ENCODE results near the gene TNXB. TPM values are rescaled to one million over a fixed set of nuclear protein-coding genes. Genes with fewer than 3 reads are reported as not detected.

Gene TNXB
- total and polyA plus RNA-seq, 4 donors: 21.3 to 117 (median 78.3) TPM

- DNase-seq (peak; percentile 91 to 93 (median 92)), ATAC-seq (ENCODE audit: insufficient read depth, low FRiP score) (peak; percentile 50)
- Histone ChIP-seq H3K9ac (ENCODE audit: insufficient read depth in 1 of 2, low read length in 2 of 2) (peak overlapping the region in 1 of 2 donors; percentile 66), H3K9me3 (ENCODE audit: control insufficient read depth in 4 of 4, insufficient read depth in 3 of 4, low read length in 3 of 4) (no peaks in the 10 kb centered on the region), H3K4me3 (no peak overlapping the region), H3K27me3 (ENCODE audit: control insufficient read depth in 3 of 3, insufficient read depth in 3 of 3, low read length in 2 of 3) (peaks cover 0 to 12% (median 0%) of the 10 kb centered on the region in 3 donors), H3K36me3 (ENCODE audit: control insufficient read depth in 4 of 4, insufficient read depth in 4 of 4, low read length in 4 of 4) (peaks cover 0 to 24% (median 17%) of the 10 kb centered on the region in 4 donors), H3K4me1 (ENCODE audit: control insufficient read depth in 5 of 5, insufficient read depth in 5 of 5, low read length in 5 of 5) (peaks cover 6 to 40% (median 28%) of the 10 kb centered on the region in 5 donors), H3K27ac (ENCODE audit: low read depth in 1 of 2, low read length in 1 of 2) (peak overlapping the region in 1 of 2 donors; percentile 86)
- WGBS, 2 donors: 64 to 76% methylated on average over 9 of the region's 9 CpGs
- no peak for TF ChIP-seq CTCF (IDR thresholded peaks at IDR 0.05; ENCODE audit: control extremely low read depth, extremely low read depth)
Measured at GRCh38 chr6:32113386-32114352, 4.5 kb upstream of the TNXB start.

- 55 to 65% methylated on average over 9 of the region's 9 CpGs for WGBS, 2 donors
- Histone ChIP-seq H3K27ac (ENCODE audit: low read depth in 1 of 2, low read length in 1 of 2) (peak overlapping the region in 1 of 2 donors; percentile 69), H3K36me3 (ENCODE audit: control insufficient read depth in 4 of 4, insufficient read depth in 4 of 4, low read length in 4 of 4) (peaks cover 0 to 19% (median 14%) of the 10 kb centered on the region in 4 donors), H3K27me3 (ENCODE audit: control insufficient read depth in 3 of 3, insufficient read depth in 3 of 3, low read length in 2 of 3) (peaks cover 0 to 14% (median 0%) of the 10 kb centered on the region in 3 donors), H3K9me3 (ENCODE audit: control insufficient read depth in 4 of 4, insufficient read depth in 3 of 4, low read length in 3 of 4) (no peaks in the 10 kb centered on the region), H3K4me1 (ENCODE audit: control insufficient read depth in 5 of 5, insufficient read depth in 5 of 5, low read length in 5 of 5) (peaks cover 6 to 50% (median 37%) of the 10 kb centered on the region in 5 donors), H3K4me3 (no peak overlapping the region), H3K9ac (ENCODE audit: insufficient read depth in 1 of 2, low read length in 2 of 2) (no peak overlapping the region)
- ATAC-seq (ENCODE audit: insufficient read depth, low FRiP score) (no peak), DNase-seq (peak; percentile 46 to 71 (median 47))
- no peak for TF ChIP-seq CTCF (IDR thresholded peaks at IDR 0.05; ENCODE audit: control extremely low read depth, extremely low read depth)
Measured at GRCh38 chr6:32112431-32112980, 3.4 kb upstream of the TNXB start.

- peaks cover 0 to 14% (median 0%) of the 10 kb centered on the region in 3 donors for H3K27me3 ChIP-seq (ENCODE audit: control insufficient read depth in 3 of 3, insufficient read depth in 3 of 3, low read length in 2 of 3)
- no peak overlapping the region for H3K4me3 ChIP-seq
- WGBS, 2 donors: 54 to 77% methylated on average over 7 of the region's 7 CpGs
- TF ChIP-seq CTCF (IDR thresholded peaks at IDR 0.05; ENCODE audit: control extremely low read depth, extremely low read depth): no peak
- DNase-seq (peak; percentile 34 to 71 (median 59)), ATAC-seq (ENCODE audit: insufficient read depth, low FRiP score) (no peak)
- H3K36me3 ChIP-seq (ENCODE audit: control insufficient read depth in 4 of 4, insufficient read depth in 4 of 4, low read length in 4 of 4): peaks cover 0 to 13% (median 9%) of the 10 kb centered on the region in 4 donors
- no peaks in the 10 kb centered on the region for H3K9me3 ChIP-seq (ENCODE audit: control insufficient read depth in 4 of 4, insufficient read depth in 3 of 4, low read length in 3 of 4)
- peak overlapping the region in 1 of 2 donors; percentile 55 for H3K9ac ChIP-seq (ENCODE audit: insufficient read depth in 1 of 2, low read length in 2 of 2)
- H3K4me1 ChIP-seq (ENCODE audit: control insufficient read depth in 5 of 5, insufficient read depth in 5 of 5, low read length in 5 of 5): peaks cover 15 to 55% (median 40%) of the 10 kb centered on the region in 5 donors
- H3K27ac ChIP-seq (ENCODE audit: low read depth in 1 of 2, low read length in 1 of 2): peak overlapping the region in 1 of 2 donors; percentile 69
Measured at GRCh38 chr6:32111424-32112066, 2.4 kb upstream of the TNXB start.

Data from lung (tissue), 12 donors.